Hematopoietic multipotent progenitor cell (in vitro differentiated cells): Measurements from ENCODE around the gene FYTTD1. TPM values are rescaled to one million over a fixed set of nuclear protein-coding genes. Genes with fewer than 3 reads are reported as not detected.
"Not testable (repeated sequence)": the region's sequence is repeated elsewhere in the genome, so short reads cannot be mapped to it uniquely, and the experiment has no call there.

ENCODE experiments used
- DNase-seq, 3 donors: peaks; one replicate each; pipeline ENCODE4 v3.0.0-alpha.2; 2011 to 2015; ENCODE audit warnings: low read depth in 2 of 3, low spot score in 2 of 3
- total RNA-seq: library from RNA; depleted of rRNA; stranded (reverse); fragments of >200 nt; gene quantifications from one replicate; pipeline ENCODE4 v1.2.3, GENCODE V29; 2012

The FYTTD1 gene
- total RNA-seq, result 15.3 TPM

GRCh38 chr3:197749601-197750395 is at the start of gene FYTTD1:
TSS of gene FYTTD1 (plus strand) at chr3:197749883. CDS start at chr3:197749972, 89 bp downstream.
- peak; percentile 76 to 92 (median 89) for DNase-seq

- DNase-seq, result no peak
These were observed 49.6 kb upstream of the FYTTD1 start for GRCh38 chr3:197700095-197700494.

GRCh38 chr3:197701841-197702240 is 47.8 kb upstream of the FYTTD1 start:
- no peak for DNase-seq

GRCh38 chr3:197706658-197707057 is 43.0 kb upstream of the FYTTD1 start:
- no peak for DNase-seq

- DNase-seq, result peak in 2 of 3 donors; percentile 68 to 85
These were observed 40.5 kb upstream of the FYTTD1 start for GRCh38 chr3:197709135-197709534.

- not testable (repeated sequence) for DNase-seq
These were observed 38.7 kb upstream of the FYTTD1 start for GRCh38 chr3:197710965-197711364.

GRCh38 chr3:197711973-197712707 is 37.5 kb upstream of the FYTTD1 start:
- DNase-seq, result peak; percentile 75 to 95 (median 92)

GRCh38 chr3:197713477-197713822 is 36.2 kb upstream of the FYTTD1 start:
- DNase-seq, result no peak

- DNase-seq, result no peak
These were observed 35.4 kb upstream of the FYTTD1 start for GRCh38 chr3:197714251-197714650.

- no peak for DNase-seq
These were observed 30.8 kb upstream of the FYTTD1 start for GRCh38 chr3:197718891-197719290.

- DNase-seq, result no peak
These were observed 29.0 kb upstream of the FYTTD1 start for GRCh38 chr3:197720694-197721093.

GRCh38 chr3:197722734-197723133 is 26.9 kb upstream of the FYTTD1 start:
- peak in 1 of 3 donors; percentile 18 for DNase-seq

- DNase-seq, result not testable (repeated sequence)
These were observed 21.8 kb upstream of the FYTTD1 start for GRCh38 chr3:197727878-197728277.

GRCh38 chr3:197728487-197728886 is 21.2 kb upstream of the FYTTD1 start:
- no peak for DNase-seq

- DNase-seq, result peak in 1 of 3 donors; percentile 20
These were observed 19.5 kb upstream of the FYTTD1 start for GRCh38 chr3:197730200-197730599.

- not testable (repeated sequence) for DNase-seq
These were observed 18.9 kb upstream of the FYTTD1 start for GRCh38 chr3:197730770-197731169.

- not testable (repeated sequence) for DNase-seq
These were observed 18.2 kb upstream of the FYTTD1 start for GRCh38 chr3:197731483-197731882.

- no peak for DNase-seq
These were observed 16.6 kb upstream of the FYTTD1 start for GRCh38 chr3:197733042-197733441.

- DNase-seq, result peak in 2 of 3 donors; percentile 43 to 74
These were observed 14.9 kb upstream of the FYTTD1 start for GRCh38 chr3:197734667-197735318.

- peak in 1 of 3 donors; percentile 18 for DNase-seq
These were observed 13.6 kb upstream of the FYTTD1 start for GRCh38 chr3:197736010-197736490.
